Stimulated activated CD8-positive, alpha-beta memory T cell treated with anti-CD3 and anti-CD28 coated beads, Interleukin-15, amount 100 ng/mL, for 48 hours (primary cell): Measurements from ENCODE around the gene S100PBP.
"Not testable (repeated sequence)": the region's sequence is repeated elsewhere in the genome, so short reads cannot be mapped to it uniquely, and the experiment has no call there.

Experiments
- DNase-seq, 2 donors: peaks; one replicate each; pipeline ENCODE4 v3.0.0-alpha.2; 2020; ENCODE audit warnings: low read depth in 2 of 2

The S100PBP gene

GRCh38 chr1:32784817-32785216, 32.6 kb upstream of the S100PBP start:
- DNase-seq = no peak

DNA sequence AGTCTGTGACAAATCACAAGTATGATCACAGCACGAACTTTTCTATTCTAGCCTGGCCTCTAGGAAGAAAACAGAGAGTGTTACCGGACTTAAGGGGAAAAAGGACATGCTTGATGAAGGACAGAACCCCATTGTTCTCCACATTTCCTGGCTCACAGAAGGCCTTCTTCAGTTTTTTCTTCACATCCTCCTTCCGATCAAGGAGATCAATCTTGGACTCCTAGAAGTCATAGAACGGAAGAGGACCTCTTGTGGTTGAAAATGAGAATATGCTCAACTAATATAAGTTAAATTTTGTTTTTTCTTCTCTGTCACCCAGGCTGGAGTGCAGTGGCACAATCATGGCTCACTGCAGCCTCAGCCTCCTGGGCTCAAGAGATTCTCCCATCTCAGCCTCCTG, 30.6 kb upstream of the S100PBP start:
- DNase-seq = no peak

DNA sequence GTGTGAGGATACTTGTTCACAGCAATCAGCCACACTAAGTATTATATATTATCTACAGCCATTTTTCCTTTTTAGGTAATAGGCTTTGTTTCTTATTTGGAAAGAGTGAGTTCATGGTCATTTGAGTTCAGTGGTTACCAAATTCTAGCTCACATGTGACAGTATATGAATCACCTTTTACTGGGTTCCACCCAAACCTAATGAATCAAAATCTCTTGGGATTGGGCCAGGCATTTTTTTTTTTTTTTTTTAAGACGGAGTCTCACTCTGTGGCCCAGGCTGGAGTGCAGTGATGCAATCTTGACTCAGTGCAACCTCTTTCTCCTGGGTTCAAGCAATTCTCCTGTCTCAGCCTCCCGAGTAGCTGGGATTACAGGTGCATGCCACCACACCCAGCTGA, 28.1 kb upstream of the S100PBP start:
- DNase-seq = not testable (repeated sequence)

DNA sequence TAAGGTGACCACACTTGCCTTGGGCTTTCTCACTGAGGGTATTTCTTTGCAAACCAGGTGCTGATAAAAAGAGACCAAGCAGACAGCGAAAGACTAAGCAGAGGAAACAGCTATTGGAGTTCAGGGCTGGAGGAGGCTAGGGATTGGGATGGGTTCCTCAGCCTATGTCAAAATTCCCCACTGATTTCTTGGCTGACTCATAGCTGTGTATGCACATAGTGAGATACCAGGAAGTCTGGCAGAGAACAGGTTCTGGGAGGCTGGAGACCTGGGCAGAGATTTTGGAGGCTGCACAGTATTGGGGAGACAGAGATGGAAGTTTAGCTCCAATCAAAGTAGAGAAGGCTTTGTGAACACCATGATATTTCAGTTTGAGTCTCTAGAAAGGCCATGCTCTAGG, 25.6 kb upstream of the S100PBP start:
- no peak for DNase-seq

DNA sequence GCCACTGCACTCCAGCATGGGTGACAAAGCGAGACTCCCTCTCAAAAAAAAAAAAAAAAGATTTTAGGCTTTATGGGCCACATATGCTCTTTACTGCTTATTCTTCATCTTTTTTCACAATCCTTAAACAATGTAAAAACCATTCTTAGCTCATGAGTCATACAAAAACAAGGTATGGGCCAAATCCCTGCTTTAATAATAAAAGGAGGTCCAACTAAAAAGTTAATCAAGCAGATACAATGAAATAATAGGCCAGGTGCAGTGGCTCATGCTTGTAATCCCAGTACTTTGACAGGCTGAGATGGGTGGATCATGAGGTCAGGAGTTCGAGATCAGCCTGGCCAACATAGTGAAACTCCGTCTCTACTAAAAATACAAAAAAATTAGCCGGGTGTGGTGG, 21.7 kb upstream of the S100PBP start:
- not testable (repeated sequence) for DNase-seq

DNA sequence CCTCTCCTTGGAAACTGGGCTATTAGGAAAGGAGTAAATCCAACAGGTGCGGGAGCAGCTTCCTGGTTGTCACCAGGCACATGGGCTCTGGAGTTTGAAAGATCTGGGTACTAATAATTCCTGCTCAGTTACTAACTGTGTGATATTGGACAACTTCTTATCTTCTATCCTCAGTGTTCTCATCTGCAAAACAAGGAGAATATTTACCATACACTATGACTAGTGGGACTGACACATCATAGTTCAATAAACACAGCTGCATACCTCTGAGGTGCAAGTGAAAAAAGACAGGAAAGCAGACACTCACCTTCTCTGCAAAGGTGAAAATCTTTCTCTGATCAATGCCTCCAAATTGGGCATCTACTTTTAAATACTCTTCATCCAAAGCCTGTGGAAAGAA, 20.0 kb upstream of the S100PBP start:
- DNase-seq = no peak

DNA sequence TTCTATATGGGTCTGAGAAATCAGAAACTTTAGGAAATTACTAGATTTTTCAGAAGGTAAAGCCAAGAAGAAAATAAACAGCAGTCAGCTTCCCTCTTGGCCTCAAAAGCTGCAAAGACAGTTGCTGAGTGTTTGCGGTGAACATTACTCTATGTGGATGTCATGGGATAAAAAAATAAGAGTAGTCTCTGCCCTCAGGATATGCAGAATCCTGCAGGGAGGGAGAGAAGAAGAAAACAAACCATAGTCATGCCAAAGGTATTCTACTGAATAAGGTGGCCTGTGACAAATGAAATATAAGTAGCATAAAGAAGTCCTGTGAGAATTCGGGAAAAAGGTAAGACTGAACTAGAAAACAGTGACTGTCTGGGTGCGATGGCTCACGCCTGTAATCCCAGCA, 19.3 kb upstream of the S100PBP start:
- DNase-seq = no peak

- no peak for DNase-seq
These were observed 18.6 kb upstream of the S100PBP start for GRCh38 chr1:32798679-32799416.

DNA sequence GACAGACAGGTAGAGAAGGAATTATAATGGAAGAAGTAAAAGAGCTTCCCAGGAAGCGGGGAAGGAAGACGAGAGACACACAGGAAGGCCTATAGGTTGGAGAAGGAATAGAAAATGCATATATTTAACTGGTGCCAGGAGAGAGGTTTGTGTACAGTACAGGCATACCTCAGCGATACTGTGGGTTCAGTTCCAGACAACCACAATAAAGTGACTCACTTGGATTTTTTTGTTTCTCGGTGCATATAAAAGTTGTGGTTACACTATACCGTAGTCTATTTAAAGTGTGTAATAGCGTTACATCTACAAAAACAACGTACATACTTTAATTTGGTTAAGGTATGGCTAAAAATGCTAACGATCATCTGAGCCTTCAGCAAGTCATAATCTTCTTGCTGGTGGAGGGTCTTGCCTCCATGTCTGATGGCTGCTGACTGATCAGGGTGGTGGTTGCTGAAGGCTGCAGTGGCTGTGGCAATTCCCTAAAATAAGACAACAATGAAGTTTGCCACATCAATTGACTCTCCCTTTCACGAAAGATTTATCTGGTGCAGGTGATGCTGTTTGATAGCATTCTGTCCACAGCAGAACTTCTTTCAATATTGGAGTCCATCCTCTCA, 16.2 kb upstream of the S100PBP start:
- DNase-seq = peak in 1 of 2 donors; percentile 20

DNA sequence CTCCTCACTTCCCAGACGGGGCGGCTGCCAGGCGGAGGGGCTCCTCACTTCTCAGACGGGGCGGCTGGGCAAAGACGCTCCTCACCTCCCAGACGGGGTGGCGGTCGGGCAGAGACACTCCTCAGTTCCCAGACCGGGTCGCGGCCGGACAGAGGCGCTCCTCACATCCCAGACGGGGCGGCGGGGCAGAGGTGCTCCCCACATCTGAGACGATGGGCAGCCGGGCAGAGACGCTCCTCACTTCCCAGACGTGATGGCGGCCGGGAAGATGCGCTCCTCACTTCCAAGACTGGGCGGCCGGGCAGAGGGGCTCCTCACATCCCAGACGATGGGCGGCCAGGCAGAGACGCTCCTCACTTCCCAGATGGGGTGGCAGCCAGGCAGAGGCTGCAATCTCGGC, 13.0 kb upstream of the S100PBP start:
- not testable (repeated sequence) for DNase-seq

DNA sequence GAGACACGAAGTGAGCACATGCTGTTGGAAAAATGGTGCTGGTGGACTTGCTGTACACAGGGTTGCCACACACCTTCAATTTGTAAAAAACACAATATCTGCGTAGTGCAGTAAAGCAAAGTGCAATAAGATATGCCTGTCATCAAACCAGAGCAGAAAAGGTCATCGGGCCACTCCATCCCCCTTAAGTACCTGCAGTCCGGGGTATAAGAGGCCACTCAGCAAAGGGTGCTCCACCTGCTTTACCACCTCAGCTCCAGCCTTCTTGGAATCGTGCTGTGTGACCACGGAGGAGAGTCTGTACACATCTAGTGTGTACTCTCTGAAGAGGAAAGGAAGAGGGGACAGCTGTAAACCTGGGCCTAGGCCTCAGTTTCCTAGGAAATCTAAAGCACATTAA, 11.2 kb upstream of the S100PBP start:
- DNase-seq = no peak

- no peak for DNase-seq
These were observed 10.4 kb upstream of the S100PBP start for GRCh38 chr1:32806910-32807523.

- DNase-seq = no peak
These were observed 8.9 kb upstream of the S100PBP start for GRCh38 chr1:32808580-32808979.

GRCh38 chr1:32810358-32810757, 7.1 kb upstream of the S100PBP start:
- DNase-seq = no peak

DNA sequence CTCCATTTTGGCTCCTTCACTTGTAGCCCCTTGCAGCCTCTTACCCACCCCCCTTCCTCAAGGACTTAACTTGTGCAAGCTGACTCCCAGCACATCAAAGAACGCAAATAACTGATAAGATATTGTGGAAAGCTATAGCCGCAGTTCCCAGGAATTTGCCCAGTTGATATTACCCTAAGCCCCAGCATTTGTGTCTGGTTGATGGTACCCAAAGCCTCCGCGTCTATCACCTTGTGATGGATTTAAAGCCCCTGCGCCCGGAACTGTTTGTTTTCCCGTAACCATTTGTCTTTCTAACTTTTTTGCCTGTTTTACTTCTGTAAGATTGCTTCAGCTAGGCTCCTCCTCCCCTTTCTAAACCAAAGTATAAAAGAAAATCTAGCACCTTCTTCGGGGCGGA, 6.2 kb upstream of the S100PBP start:
- no peak for DNase-seq

GRCh38 chr1:32811917-32812316, 5.5 kb upstream of the S100PBP start:
- no peak for DNase-seq

DNA sequence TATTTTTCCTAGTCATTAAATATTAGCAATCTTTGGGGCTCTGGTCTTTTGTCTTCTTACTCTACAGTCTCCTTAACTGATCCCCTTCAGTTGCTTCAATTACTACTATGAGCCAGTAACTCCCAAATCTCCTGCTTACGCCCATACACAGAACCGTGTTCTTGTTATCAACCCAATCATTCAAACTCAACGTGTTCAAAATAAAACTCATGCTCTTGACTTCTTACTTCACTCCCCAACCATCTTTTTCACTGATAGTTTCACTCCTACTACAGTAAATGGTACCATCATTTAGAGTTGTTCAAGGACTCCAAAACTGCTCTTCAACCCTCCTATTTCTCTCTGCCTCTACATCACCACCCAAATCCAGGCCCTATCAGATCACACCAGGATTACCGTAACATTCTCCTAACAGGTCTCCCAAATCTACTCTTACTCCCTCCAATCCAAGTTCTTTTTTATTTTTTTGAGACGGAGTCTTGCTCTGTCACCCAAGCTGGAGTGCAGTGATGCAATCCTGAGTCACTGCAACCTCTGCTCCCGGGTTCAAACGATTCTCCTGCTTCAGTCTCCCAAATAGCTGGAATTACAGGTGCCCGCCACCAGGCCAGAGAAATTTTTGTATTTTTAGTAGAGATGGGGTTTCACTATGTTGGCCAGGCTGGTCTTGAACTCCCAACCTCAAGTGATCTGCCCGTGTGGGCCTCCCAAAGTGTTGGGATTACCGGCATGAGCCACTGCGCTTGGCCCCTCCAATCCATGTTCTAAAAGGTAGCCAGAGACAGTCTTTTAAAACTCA, 3.3 kb upstream of the S100PBP start:
- DNase-seq = no peak

DNA sequence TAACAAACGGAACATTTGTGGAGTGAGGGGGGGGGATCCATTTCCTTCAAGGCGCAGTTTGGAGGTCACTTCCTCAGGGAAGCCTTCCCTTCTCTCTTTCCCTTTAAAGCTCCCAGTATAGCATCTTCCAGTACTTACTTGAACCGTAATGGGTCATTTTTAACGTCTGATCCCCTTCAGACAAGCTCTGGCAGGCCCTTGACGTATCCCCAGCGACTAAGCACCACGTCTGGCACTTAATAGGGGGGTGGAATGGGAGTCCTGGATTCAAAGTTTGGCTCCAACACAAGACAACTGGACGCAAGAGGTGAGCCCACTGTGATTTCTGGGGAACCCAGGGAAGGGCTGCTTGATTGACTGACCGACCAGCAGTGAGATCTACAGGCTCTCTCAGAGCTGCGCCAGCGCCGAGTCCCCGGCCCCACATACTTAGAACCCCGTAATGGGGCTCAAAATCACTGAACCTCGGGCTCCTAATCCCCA, 736 bp upstream of the S100PBP start:
- DNase-seq = no peak

GRCh38 chr1:32817815-32818786, 648 bp downstream of the S100PBP start:
- peak in 1 of 2 donors; percentile 10 for DNase-seq

DNA sequence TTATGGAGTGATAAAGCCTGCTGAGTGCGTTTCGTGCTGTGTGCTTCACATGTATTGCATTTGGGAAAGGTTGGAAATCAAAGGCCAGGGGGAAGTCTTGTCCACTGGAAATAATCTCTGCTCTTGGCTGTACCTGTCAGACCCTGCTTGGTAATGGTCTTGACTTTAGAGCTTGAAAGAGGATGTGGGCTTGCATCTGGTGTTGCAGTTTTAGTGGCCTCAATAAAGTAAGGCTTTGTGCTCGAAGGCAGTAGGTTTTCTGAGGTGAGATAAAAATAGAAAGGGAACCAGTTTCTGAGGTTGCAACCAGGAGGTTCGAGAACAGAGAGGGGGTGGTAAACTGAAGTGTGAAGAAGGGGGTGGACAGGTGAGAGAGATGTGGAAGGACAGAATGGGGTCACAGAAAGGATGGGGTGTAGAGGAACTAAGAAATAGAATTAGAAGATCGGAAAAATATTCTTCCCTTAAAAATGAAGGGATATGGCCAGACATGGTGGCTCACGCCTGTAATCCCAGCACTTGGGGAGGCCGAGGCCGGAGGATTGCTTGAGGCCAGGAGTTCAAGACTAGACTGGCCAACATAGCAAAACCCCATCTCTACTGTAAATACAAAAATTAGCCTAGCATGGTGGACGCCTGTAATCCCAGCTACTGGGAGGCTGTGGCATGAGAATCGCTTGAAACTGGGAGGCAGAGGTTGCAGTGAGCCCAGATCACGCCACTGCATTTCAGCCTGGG, 1.5 kb downstream of the S100PBP start:
- no peak for DNase-seq
